Right lobe of liver (tissue), 6 donors: ENCODE results near the gene NCR3LG1. TPM values are rescaled to one million over a fixed set of nuclear protein-coding genes. Genes with fewer than 3 reads are reported as not detected.
"Not testable (repeated sequence)": the region's sequence is repeated elsewhere in the genome, so short reads cannot be mapped to it uniquely, and the experiment has no call there.

Experiments
- ATAC-seq, 4 donors: fragments of 200-7000 bp; cut with Tn5 transposase; one replicate each; pipeline ENCODE4 v1.9.1; 2020; ENCODE audit warnings: mild to moderate bottlenecking in 4 of 4, moderate library complexity in 4 of 4
- DNase-seq, 3 donors: peaks; one replicate each; pipeline ENCODE4 v3.0.0-alpha.2; 2020
- H3K27ac ChIP-seq, 3 donors: fragments of 200-600 bp; one replicate each; pipeline ENCODE4 v1.8.0; 2022
- H3K27me3 ChIP-seq, 2 donors: fragments of 200-600 bp; one replicate each; pipeline ENCODE4 v1.8.0; 2022
- H3K36me3 ChIP-seq, 4 donors: fragments of 200-600 bp; sonication (generic) in 1 of 4; one replicate each; pipeline versions ENCODE4 v1.5.1 to v1.8.0; 2017 to 2022; ENCODE audit warnings: control low read depth in 1 of 4
- H3K4me1 ChIP-seq, 4 donors: fragments of 200-600 bp; sonication (generic) in 1 of 4; one replicate each; pipeline versions ENCODE4 v1.5.1 to v1.8.0; 2017 to 2022; ENCODE audit warnings: control low read depth in 1 of 4
- H3K4me3 ChIP-seq, 3 donors: fragments of 200-600 bp; one replicate each; pipeline ENCODE4 v1.8.0; 2022
- H3K9me3 ChIP-seq, 4 donors: fragments of 200-600 bp; sonication (generic) in 1 of 4; one replicate each; pipeline versions ENCODE4 v1.5.1 to v1.8.0; 2017 to 2022; ENCODE audit warnings: control low read depth in 1 of 4
- POLR2A ChIP-seq: fragments of 450-650 bp; IDR thresholded peaks from one replicate; pipeline ENCODE4 v1.6.1; 2017; ENCODE audit warnings: antibody characterized with exemption, mild to moderate bottlenecking
- WGBS: methylation state at CpG from one replicate; pipeline ENCODE4 v1.1.6; 2018; ENCODE audit warnings: low coverage, low lambda C conversion rate; ENCODE audit not compliant: insufficient coverage; ENCODE audit errors: missing lambda C conversion rate; 5-methylcytosine and 5-hydroxymethylcytosine counted together
- intact Hi-C, 2 donors: fragments of 100-400 bp; cut with DNase I; formaldehyde crosslinking; loops; one replicate each; pipeline versions ENCODE4 v1.11.2 to v1.14.1; 2022
- total RNA-seq, 6 experiments: library from RNA; depleted of rRNA in 2 of 6; stranded (reverse); fragments of >200 nt in 2 of 6; fragmentation: NEBNext Ultra II Directional in 3 of 6; extraction: Animal tissue kit (Norgen Biotek cat#: 25700) in 3 of 6; gene quantifications; one replicate each; pipeline versions ENCODE4 v1.1.0 to v1.2.4, GENCODE V29; 2016 to 2023
- TF ChIP-seq, protein P1 (sequence below), 4 donors: fragments of 200-600 bp in 3 of 4; fragments of 450-650 bp in 1 of 4; IDR thresholded peaks; one replicate each; pipeline versions ENCODE4 v1.5.1 to v1.8.0; 2016 to 2022; ENCODE audit warnings: antibody characterized with exemption in 4 of 4, mild to moderate bottlenecking in 2 of 4
- donor health status: DM: no; HTN: yes; CAD: no.
- donor health status: DM: no; HTN: no; CAD: no.
- donor health status: DM: no; HTN: no; CAD: no.
- donor health status: DM: no; HTN: yes; CAD: no.
- donor health status: DM: no; HTN: yes; CAD: no.

Gene NCR3LG1
- total RNA-seq, 6 experiments from 2014 or later = 0.15 to 3.2 (median 1.0) TPM

- H3K36me3 ChIP-seq = no peaks in the 10 kb centered on the region
- no peaks in the 10 kb centered on the region for H3K9me3 ChIP-seq
- intact Hi-C loops = no loop called here
- H3K4me3 ChIP-seq = no peak overlapping the region
- DNase-seq = peak in 1 of 3 donors; percentile 47
- ATAC-seq = peak in 3 of 4 donors; percentile 29 to 95 (median 53)
- TF ChIP-seq, protein P1, sequence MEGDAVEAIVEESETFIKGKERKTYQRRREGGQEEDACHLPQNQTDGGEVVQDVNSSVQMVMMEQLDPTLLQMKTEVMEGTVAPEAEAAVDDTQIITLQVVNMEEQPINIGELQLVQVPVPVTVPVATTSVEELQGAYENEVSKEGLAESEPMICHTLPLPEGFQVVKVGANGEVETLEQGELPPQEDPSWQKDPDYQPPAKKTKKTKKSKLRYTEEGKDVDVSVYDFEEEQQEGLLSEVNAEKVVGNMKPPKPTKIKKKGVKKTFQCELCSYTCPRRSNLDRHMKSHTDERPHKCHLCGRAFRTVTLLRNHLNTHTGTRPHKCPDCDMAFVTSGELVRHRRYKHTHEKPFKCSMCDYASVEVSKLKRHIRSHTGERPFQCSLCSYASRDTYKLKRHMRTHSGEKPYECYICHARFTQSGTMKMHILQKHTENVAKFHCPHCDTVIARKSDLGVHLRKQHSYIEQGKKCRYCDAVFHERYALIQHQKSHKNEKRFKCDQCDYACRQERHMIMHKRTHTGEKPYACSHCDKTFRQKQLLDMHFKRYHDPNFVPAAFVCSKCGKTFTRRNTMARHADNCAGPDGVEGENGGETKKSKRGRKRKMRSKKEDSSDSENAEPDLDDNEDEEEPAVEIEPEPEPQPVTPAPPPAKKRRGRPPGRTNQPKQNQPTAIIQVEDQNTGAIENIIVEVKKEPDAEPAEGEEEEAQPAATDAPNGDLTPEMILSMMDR (IDR thresholded peaks at IDR 0.05) = no peak
- TF ChIP-seq POLR2A = no peak
- 50% methylated on average over 7 of the region's 11 CpGs for WGBS
- no peaks in the 10 kb centered on the region for H3K27me3 ChIP-seq
- H3K27ac ChIP-seq = no peak overlapping the region
- no peaks in the 10 kb centered on the region for H3K4me1 ChIP-seq
Measured at GRCh38 chr11:17423533-17424310, 72.1 kb downstream of the NCR3LG1 start.

- H3K4me1 ChIP-seq, ATAC-seq, H3K4me3 ChIP-seq, H3K27ac ChIP-seq, DNase-seq, H3K9me3 ChIP-seq, H3K36me3 ChIP-seq, H3K27me3 ChIP-seq, intact Hi-C loops: not testable (repeated sequence)
- WGBS = 31% methylated on average over 5 of the region's 5 CpGs
Measured at GRCh38 chr11:17426233-17426632, 74.6 kb downstream of the NCR3LG1 start.

Other genes starting within 250 kb of the NCR3LG1 start
- gene PIK3C2A, start 143.8 kb upstream of the NCR3LG1 start, total RNA-seq = 10 to 100 TPM; 20.3 to 36.4 (median 28.1) TPM
- gene NUCB2, start 75.1 kb upstream of the NCR3LG1 start, total RNA-seq = 100 to 1,000 TPM in 2 of 6 experiments, 10 to 100 TPM in 4; 34.7 to 131 (median 60.9) TPM
- 1 to 10 TPM in 5 of 6 experiments, under 1 TPM in 1; 0.93 to 3.7 (median 2.0) TPM for gene KCNJ11, start 36.9 kb downstream of the NCR3LG1 start, total RNA-seq
- 1 to 10 TPM in 2 of 6 experiments, not detected in 4; 1.3 to 1.5 TPM for gene ABCC8, start 125.0 kb downstream of the NCR3LG1 start, total RNA-seq
- 1 to 10 TPM in 1 of 6 experiments, under 1 TPM in 5; 0.15 to 1.2 (median 0.58) TPM for gene USH1C, start 192.6 kb downstream of the NCR3LG1 start, total RNA-seq
- gene OTOG, start 195.5 kb downstream of the NCR3LG1 start, total RNA-seq = not detected